Panc1 (cell line): ENCODE measurements around the gene SFI1. TPM values are rescaled to one million over a fixed set of nuclear protein-coding genes. Genes with fewer than 3 reads are reported as not detected.

Experiments
- ATAC-seq: fragments of 200-7000 bp; cut with Tn5 transposase; 2 replicates; pipeline ENCODE4 v1.9.1; 2020; ENCODE audit warnings: mild to moderate bottlenecking, moderate library complexity
- BruUV-seq: library from RNA; stranded (reverse); fragments of 400-500 nt; replicated peaks from 2 replicates; lab custom pipeline; 2021; lab: Mats Ljungman, UMichigan
- CTCF ChIA-PET: fragments of 300-600 bp; sonication (Branson Sonifier 250); formaldehyde crosslinking; loops from one replicate; lab custom pipeline; 2022; ENCODE audit warnings: antibody characterized with exemption; lab: Charles Lee
- POLR2A ChIA-PET: fragments of 300-600 bp; sonication (Branson Sonifier 250); formaldehyde crosslinking; loops from one replicate; lab custom pipeline; 2022; ENCODE audit warnings: antibody characterized with exemption; lab: Charles Lee
- DNase-seq: peaks from one replicate; pipeline ENCODE4 v3.0.0-alpha.2; 2010; ENCODE audit warnings: low read depth, low spot score
- H3K27ac ChIP-seq: 2 replicates; pipeline ENCODE4 v1.5.1; 2011; ENCODE audit warnings: mild to moderate bottlenecking, low read length, inconsistent platforms
- H3K27me3 ChIP-seq: fragments of 200-500 bp; sonication (Bioruptor generic); 2 replicates; pipeline ENCODE4 v1.6.0; 2014; ENCODE audit warnings: low read length, inconsistent platforms; ENCODE audit not compliant: control insufficient read depth, insufficient read depth
- H3K36me3 ChIP-seq: fragments of 200-500 bp; sonication (Bioruptor generic); 2 replicates; pipeline ENCODE4 v1.5.1; 2014; ENCODE audit warnings: inconsistent platforms, mild to moderate bottlenecking, low read length, moderate library complexity; ENCODE audit not compliant: control insufficient read depth, insufficient read depth
- H3K4me1 ChIP-seq: 2 replicates; pipeline ENCODE4 v1.5.1; 2011; ENCODE audit warnings: inconsistent platforms, mild to moderate bottlenecking, low read length, moderate library complexity; ENCODE audit not compliant: control insufficient read depth, insufficient read depth
- H3K4me3 ChIP-seq, 2 experiments: 2 replicates each; pipeline ENCODE4 v1.5.1; 2011 to 2012; ENCODE audit warnings: low read depth in 2 of 2, low read length in 2 of 2, mild to moderate bottlenecking in 2 of 2, inconsistent platforms in 1 of 2, moderate library complexity in 1 of 2
- H3K9me3 ChIP-seq: fragments of 200-500 bp; sonication (Bioruptor generic); 2 replicates; pipeline ENCODE4 v1.5.1; 2014; ENCODE audit warnings: low read depth, mild to moderate bottlenecking, inconsistent platforms, low read length, moderate library complexity; ENCODE audit not compliant: control insufficient read depth, insufficient read depth
- POLR2AphosphoS5 ChIP-seq: IDR thresholded peaks from 2 replicates; pipeline ENCODE4 v1.6.1; 2012; ENCODE audit warnings: mild to moderate bottlenecking, low read depth, low read length, moderate library complexity
- SIN3A ChIP-seq: IDR thresholded peaks from 2 replicates; pipeline ENCODE4 v1.6.1; 2012; ENCODE audit warnings: low read depth, mild to moderate bottlenecking, low read length, moderate library complexity, borderline replicate concordance; ENCODE audit not compliant: insufficient read depth
- TCF7L2 ChIP-seq: IDR thresholded peaks from 2 replicates; pipeline ENCODE4 v1.6.1; 2011; ENCODE audit warnings: mild to moderate bottlenecking, low read depth, low read length, inconsistent platforms
- in situ Hi-C: cut with HindIII; loops from 2 replicates; pipeline ENCODE4 v1.10.0; 2016; ENCODE audit warnings: low sequenced_read_pairs, low pct_unique_long_range_greater_than_20kb
- intact Hi-C: fragments of 100-400 bp; cut with micrococcal nuclease; formaldehyde crosslinking; loops from one replicate; pipeline ENCODE4 v1.10.0; 2022; ENCODE audit not compliant: unreplicated experiment
- total RNA-seq: library from RNA; stranded (reverse); gene quantifications from one replicate; pipeline ENCODE4 v1.2.1, GENCODE V29; 2021; ENCODE audit not compliant: unreplicated experiment
- TF ChIP-seq, protein P1 (sequence below), 2 experiments: IDR thresholded peaks; 2 replicates each; pipeline ENCODE4 v1.6.1; 2011 to 2012; ENCODE audit warnings: low read depth in 2 of 2, control low read depth in 1 of 2, low read length in 1 of 2, mild to moderate bottlenecking in 1 of 2, moderate library complexity in 1 of 2; ENCODE audit not compliant: insufficient read depth in 1 of 2
- TF ChIP-seq, protein P2 (sequence below): fragments of 450-650 bp; IDR thresholded peaks from 2 replicates; pipeline ENCODE4 v1.5.1; 2017; ENCODE audit warnings: mild to moderate bottlenecking

Gene SFI1
- total RNA-seq, 1 experiment from 2014 or later = 29.9 TPM

DNA sequence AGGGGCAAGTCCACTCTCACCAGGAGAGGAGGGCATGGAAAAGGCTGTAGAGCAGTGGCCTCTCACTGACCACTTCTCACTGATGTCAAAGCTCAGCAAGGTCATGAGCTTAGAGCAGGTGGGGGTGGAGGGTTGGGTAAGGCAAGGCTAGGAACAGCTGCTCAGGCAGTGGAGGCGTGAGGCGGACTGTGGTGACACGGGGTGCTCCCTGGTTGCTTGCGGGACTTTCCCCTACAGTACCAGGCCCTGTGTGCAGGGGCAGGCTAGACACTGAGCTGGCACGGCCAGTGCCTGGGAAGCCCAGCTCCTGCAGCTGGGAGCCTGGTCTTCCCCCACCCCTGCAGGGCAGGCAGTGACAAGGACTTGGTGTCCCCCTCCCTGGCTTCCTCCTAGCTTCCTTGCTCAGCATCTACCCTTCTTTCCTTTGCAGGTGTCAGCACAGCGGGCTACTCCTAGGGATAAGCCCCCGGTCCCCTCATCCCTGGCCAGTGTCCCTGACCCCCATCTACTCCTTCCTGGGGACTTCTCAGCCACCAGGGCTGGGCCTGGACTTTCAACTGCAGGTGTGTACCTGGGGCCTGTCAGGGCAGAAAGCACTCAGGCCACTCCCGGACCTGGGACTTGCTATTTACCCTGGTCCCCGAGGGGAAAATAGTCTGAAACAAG, 120.1 kb downstream of the SFI1 start:
- ChIA-PET POLR2A (interaction anchor here (0.5 kb wide), 1 partner anchor 23 kb away, joined by 4 read pairs; no protein-coding TSS in a partner anchor), CTCF (no interaction called here)
- Histone ChIP-seq H3K9me3 (no peaks in the 10 kb centered on the region), H3K4me3 (no peak overlapping the region), H3K4me1 (no peaks in the 10 kb centered on the region), H3K27me3 (no peaks in the 10 kb centered on the region), H3K36me3 (no peaks in the 10 kb centered on the region), H3K27ac (no peak overlapping the region)
- ATAC-seq (peak; percentile 9; the same call in 1 of the 2 replicates), DNase-seq (no peak)
- intact Hi-C loops = no loop called here
- TF ChIP-seq, protein P1, sequence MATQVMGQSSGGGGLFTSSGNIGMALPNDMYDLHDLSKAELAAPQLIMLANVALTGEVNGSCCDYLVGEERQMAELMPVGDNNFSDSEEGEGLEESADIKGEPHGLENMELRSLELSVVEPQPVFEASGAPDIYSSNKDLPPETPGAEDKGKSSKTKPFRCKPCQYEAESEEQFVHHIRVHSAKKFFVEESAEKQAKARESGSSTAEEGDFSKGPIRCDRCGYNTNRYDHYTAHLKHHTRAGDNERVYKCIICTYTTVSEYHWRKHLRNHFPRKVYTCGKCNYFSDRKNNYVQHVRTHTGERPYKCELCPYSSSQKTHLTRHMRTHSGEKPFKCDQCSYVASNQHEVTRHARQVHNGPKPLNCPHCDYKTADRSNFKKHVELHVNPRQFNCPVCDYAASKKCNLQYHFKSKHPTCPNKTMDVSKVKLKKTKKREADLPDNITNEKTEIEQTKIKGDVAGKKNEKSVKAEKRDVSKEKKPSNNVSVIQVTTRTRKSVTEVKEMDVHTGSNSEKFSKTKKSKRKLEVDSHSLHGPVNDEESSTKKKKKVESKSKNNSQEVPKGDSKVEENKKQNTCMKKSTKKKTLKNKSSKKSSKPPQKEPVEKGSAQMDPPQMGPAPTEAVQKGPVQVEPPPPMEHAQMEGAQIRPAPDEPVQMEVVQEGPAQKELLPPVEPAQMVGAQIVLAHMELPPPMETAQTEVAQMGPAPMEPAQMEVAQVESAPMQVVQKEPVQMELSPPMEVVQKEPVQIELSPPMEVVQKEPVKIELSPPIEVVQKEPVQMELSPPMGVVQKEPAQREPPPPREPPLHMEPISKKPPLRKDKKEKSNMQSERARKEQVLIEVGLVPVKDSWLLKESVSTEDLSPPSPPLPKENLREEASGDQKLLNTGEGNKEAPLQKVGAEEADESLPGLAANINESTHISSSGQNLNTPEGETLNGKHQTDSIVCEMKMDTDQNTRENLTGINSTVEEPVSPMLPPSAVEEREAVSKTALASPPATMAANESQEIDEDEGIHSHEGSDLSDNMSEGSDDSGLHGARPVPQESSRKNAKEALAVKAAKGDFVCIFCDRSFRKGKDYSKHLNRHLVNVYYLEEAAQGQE (IDR thresholded peaks at IDR 0.05; ENCODE audit: insufficient read depth in 1 of 2, low read depth in 2 of 2, low read length in 1 of 2) = no peak
- TF ChIP-seq POLR2AphosphoS5 (no peak), TCF7L2 (no peak), SIN3A (no peak)
- TF ChIP-seq, protein P2, sequence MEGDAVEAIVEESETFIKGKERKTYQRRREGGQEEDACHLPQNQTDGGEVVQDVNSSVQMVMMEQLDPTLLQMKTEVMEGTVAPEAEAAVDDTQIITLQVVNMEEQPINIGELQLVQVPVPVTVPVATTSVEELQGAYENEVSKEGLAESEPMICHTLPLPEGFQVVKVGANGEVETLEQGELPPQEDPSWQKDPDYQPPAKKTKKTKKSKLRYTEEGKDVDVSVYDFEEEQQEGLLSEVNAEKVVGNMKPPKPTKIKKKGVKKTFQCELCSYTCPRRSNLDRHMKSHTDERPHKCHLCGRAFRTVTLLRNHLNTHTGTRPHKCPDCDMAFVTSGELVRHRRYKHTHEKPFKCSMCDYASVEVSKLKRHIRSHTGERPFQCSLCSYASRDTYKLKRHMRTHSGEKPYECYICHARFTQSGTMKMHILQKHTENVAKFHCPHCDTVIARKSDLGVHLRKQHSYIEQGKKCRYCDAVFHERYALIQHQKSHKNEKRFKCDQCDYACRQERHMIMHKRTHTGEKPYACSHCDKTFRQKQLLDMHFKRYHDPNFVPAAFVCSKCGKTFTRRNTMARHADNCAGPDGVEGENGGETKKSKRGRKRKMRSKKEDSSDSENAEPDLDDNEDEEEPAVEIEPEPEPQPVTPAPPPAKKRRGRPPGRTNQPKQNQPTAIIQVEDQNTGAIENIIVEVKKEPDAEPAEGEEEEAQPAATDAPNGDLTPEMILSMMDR = no peak
- no TSS peak for BruUV-seq
- in situ Hi-C loops = no loop called here

DNA sequence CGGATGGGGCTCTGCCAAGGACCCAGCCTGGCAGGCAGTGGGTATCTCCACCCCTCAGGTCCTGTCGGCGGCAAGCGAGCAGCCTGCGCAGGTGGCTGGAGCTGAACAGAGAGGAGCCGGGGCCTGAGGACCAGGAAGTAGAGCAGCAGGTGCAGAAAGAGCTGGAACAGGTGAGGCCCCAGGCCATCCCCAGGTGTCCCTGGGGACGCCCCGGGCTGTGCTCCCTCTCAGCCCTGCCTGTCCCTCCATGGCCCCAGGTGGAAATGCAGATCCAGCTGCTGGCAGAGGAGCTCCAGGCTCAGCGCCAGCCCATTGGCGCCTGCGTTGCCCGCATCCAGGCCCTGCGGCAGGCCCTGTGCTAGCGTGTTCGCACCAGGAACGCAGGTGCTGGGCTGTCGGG, 121.7 kb downstream of the SFI1 start:
- ChIA-PET POLR2A (no interaction called here), CTCF (no interaction called here)
- intact Hi-C loops = no loop called here
- H3K9me3 ChIP-seq = no peaks in the 10 kb centered on the region
- no peak overlapping the region for H3K27ac ChIP-seq
- TF ChIP-seq, protein P1 (IDR thresholded peaks at IDR 0.05; ENCODE audit: insufficient read depth in 1 of 2, low read depth in 2 of 2, low read length in 1 of 2) = no peak
- TF ChIP-seq SIN3A = no peak
- TF ChIP-seq POLR2AphosphoS5 = no peak
- no peak for TF ChIP-seq TCF7L2
- TF ChIP-seq, protein P2 = no peak
- H3K36me3 ChIP-seq = no peaks in the 10 kb centered on the region
- in situ Hi-C loops = no loop called here
- no peaks in the 10 kb centered on the region for H3K27me3 ChIP-seq
- no peaks in the 10 kb centered on the region for H3K4me1 ChIP-seq
- ATAC-seq (no peak), DNase-seq (no peak)
- no TSS peak for BruUV-seq
- no peak overlapping the region for H3K4me3 ChIP-seq
